A549 (cell line): ENCODE data around the gene RAPGEF2. TPM values are rescaled to one million over a fixed set of nuclear protein-coding genes. Genes with fewer than 3 reads are reported as not detected.
"Not testable (repeated sequence)": the region's sequence is repeated elsewhere in the genome, so short reads cannot be mapped to it uniquely, and the experiment has no call there.

Experiments used
- ATAC-seq, 2 experiments: fragments of 200-7000 bp in 1 of 2; fragments of >200 bp in 1 of 2; cut with Nextera tagmentation in 1 of 2; cut with Tn5 transposase in 1 of 2; 3 replicates each; pipeline versions ENCODE4 v1.8.0 to v1.9.1; 2018 to 2020; ENCODE audit warnings: mild to moderate bottlenecking in 1 of 2, moderate library complexity in 1 of 2
- CTCF ChIA-PET: fragments of 300-600 bp; sonication (Branson Sonifier 250); formaldehyde crosslinking; extraction: SDS; loops from one replicate; lab custom pipeline; 2021; ENCODE audit warnings: antibody characterized with exemption, inconsistent platforms; lab: Yijun Ruan, JAX
- POLR2A ChIA-PET: fragments of 350-600 bp; formaldehyde crosslinking; extraction: SDS; loops from one replicate; lab custom pipeline; 2021; ENCODE audit warnings: antibody characterized with exemption, inconsistent platforms; lab: Yijun Ruan, JAX
- DNase-seq, 2 experiments: peaks; one replicate each; pipeline versions ENCODE4 v3.0.0 to v3.0.0-alpha.2; 2011 to 2016; ENCODE audit warnings: low read depth in 1 of 2, low spot score in 1 of 2
- FAIRE-seq: peaks from 2 replicates; lab custom pipeline; 2011; peaks lifted over from hg19 to GRCh38; lab: Jason Lieb, UNC
- H3K27ac ChIP-seq, 2 experiments: fragments of >200 bp; sonication (Bioruptor Twin); formaldehyde crosslinking; 3 replicates each; pipeline ENCODE4 v1.5.1; 2016 to 2017
- H3K4me1 ChIP-seq: fragments of >200 bp; sonication (Bioruptor Twin); formaldehyde crosslinking; 3 replicates; pipeline ENCODE4 v1.6.1; 2016
- H3K4me2 ChIP-seq: fragments of >200 bp; sonication (Bioruptor Twin); formaldehyde crosslinking; 3 replicates; pipeline ENCODE4 v1.6.1; 2016
- H3K4me3 ChIP-seq: fragments of >200 bp; sonication (Bioruptor Twin); formaldehyde crosslinking; 3 replicates; pipeline ENCODE4 v1.5.1; 2016
- H3K9me3 ChIP-seq: fragments of >200 bp; sonication (Bioruptor Twin); formaldehyde crosslinking; 3 replicates; pipeline ENCODE4 v1.6.1; 2016
- BHLHE40 ChIP-seq: IDR thresholded peaks from 2 replicates; pipeline ENCODE4 v1.6.1; 2012; ENCODE audit warnings: low read depth, low read length, inconsistent platforms
- CHD2 ChIP-seq: fragments of 150-350 bp; IDR thresholded peaks from 2 replicates; pipeline ENCODE4 v1.6.1; 2014; ENCODE audit warnings: low read length; ENCODE audit not compliant: partially characterized antibody
- CHD4 ChIP-seq: fragments of 200-600 bp; sonication (generic); IDR thresholded peaks from 2 replicates; pipeline ENCODE4 v1.6.1; 2016; ENCODE audit warnings: antibody characterized with exemption, mild to moderate bottlenecking, borderline replicate concordance
- EHMT2 ChIP-seq: fragments of 200-600 bp; sonication (generic); IDR thresholded peaks from 2 replicates; pipeline ENCODE4 v1.6.1; 2016; ENCODE audit warnings: antibody characterized with exemption, low read depth, mild to moderate bottlenecking, moderate library complexity
- EP300 ChIP-seq, 2 experiments: fragments of >200 bp; sonication (Bioruptor Twin); formaldehyde crosslinking; IDR thresholded peaks; 2 replicates in 1 of 2; 3 replicates in 1 of 2; pipeline ENCODE4 v1.6.1; 2016 to 2017
- FOSB ChIP-seq: fragments of 250-450 bp; sonication (Bioruptor Pico); IDR thresholded peaks from 2 replicates; pipeline ENCODE4 v1.5.0; 2020; ENCODE audit warnings: mild to moderate bottlenecking, moderate library complexity
- FOXS1 ChIP-seq: fragments of 250-450 bp; sonication (Bioruptor Pico); IDR thresholded peaks from 2 replicates; pipeline ENCODE4 v1.5.0; 2020; ENCODE audit warnings: mild to moderate bottlenecking, moderate library complexity
- HDAC2 ChIP-seq: fragments of 200-600 bp; sonication (generic); IDR thresholded peaks from 2 replicates; pipeline ENCODE4 v1.6.1; 2016
- KDM1A ChIP-seq: fragments of 200-600 bp; sonication (generic); IDR thresholded peaks from 2 replicates; pipeline ENCODE4 v1.6.1; 2016; ENCODE audit warnings: low read depth, mild to moderate bottlenecking
- REST ChIP-seq: fragments of 200-600 bp; sonication (generic); IDR thresholded peaks from 2 replicates; pipeline ENCODE4 v1.6.1; 2016; ENCODE audit warnings: antibody characterized with exemption, mild to moderate bottlenecking, moderate library complexity
- RFX5 ChIP-seq: fragments of 450-650 bp; IDR thresholded peaks from 2 replicates; pipeline ENCODE4 v1.7.1; 2014; ENCODE audit warnings: antibody characterized with exemption, mild to moderate bottlenecking, moderate library complexity
- ZFP36 ChIP-seq: fragments of 450-650 bp; IDR thresholded peaks from 2 replicates; pipeline ENCODE4 v1.6.1; 2014; ENCODE audit warnings: borderline replicate concordance; ENCODE audit not compliant: partially characterized antibody
- WGBS: methylation state at CpG from one replicate; pipeline ENCODE4 v1.1.6; 2017; ENCODE audit errors: missing lambda C conversion rate; 5-methylcytosine and 5-hydroxymethylcytosine counted together
- polyA plus RNA-seq, 4 experiments: library from polyadenylated mRNA; depleted of rRNA in 3 of 4; stranded (reverse); fragments of >200 nt; fragmentation: RNase III in 1 of 4; extraction: RNeasy Plus Mini Kit Qiagen cat#74134 plus additional on column Dnase treatment in 1 of 4; gene quantifications; 2 replicates in 3 of 4; 3 replicates in 1 of 4; pipeline ENCODE4 v1.2.3, GENCODE V29; 2011 to 2017
- TF ChIP-seq, protein P1 (sequence below): fragments of 450-650 bp; IDR thresholded peaks from 2 replicates; pipeline ENCODE4 v1.6.1; 2014; ENCODE audit warnings: antibody characterized with exemption
- TF ChIP-seq, protein P2 (sequence below): IDR thresholded peaks from 2 replicates; pipeline ENCODE4 v1.6.1; 2012
- TF ChIP-seq, protein P3 (sequence below): fragments of 150-350 bp; IDR thresholded peaks from 2 replicates; pipeline ENCODE4 v1.6.1; 2014; ENCODE audit warnings: low read depth, mild to moderate bottlenecking, low read length
- TF ChIP-seq, protein P4 (sequence below): fragments of 250-450 bp; sonication (Bioruptor Pico); IDR thresholded peaks from 2 replicates; pipeline ENCODE4 v1.5.0; 2020; ENCODE audit warnings: low read depth, mild to moderate bottlenecking, moderate library complexity
- TF ChIP-seq, protein P5 (sequence below): IDR thresholded peaks from 2 replicates; pipeline ENCODE4 v1.6.1; 2012
- TF ChIP-seq, protein P6 (sequence below): fragments of >200 bp; sonication (Bioruptor Twin); formaldehyde crosslinking; IDR thresholded peaks from 2 replicates; pipeline ENCODE4 v1.6.1; 2016
- TF ChIP-seq, protein P7 (sequence below): fragments of 250-450 bp; sonication (Bioruptor Pico); IDR thresholded peaks from 2 replicates; pipeline ENCODE4 v1.5.0; 2021; ENCODE audit warnings: mild to moderate bottlenecking, moderate library complexity, borderline replicate concordance

Gene RAPGEF2
- polyA plus RNA-seq, 2 of the 4 experiments (the other 2 are of a cell fraction) = 10.7 to 31.8 TPM

DNA sequence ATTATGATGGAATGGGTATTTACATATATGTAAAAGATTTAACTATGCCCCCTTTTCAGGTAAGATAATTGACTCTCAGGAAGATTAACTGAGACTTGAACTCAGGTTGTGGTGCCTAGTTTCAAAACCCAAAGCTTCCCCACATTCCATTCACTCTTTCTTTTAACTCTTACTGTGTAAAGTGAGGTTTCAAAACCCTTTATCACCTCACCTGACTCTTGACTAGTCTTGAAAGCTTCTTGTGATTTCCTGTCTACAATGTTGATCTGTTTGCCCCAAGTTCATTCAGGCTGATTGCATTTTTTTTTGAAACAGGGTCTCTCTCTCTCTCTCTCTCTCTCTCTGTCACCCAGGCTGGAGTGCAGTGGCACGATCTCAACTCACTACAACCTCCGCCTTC is 40.5 kb upstream of the RAPGEF2 start:
- Histone ChIP-seq H3K4me2 (no peak overlapping the region), H3K4me1 (no peaks in the 10 kb centered on the region), H3K4me3 (no peak overlapping the region), H3K27ac (no peak overlapping the region), H3K9me3 (no peaks in the 10 kb centered on the region)
- ATAC-seq (no peak), FAIRE-seq (no peak), DNase-seq (no peak)
- ChIA-PET POLR2A (no interaction called here), CTCF (interaction anchor here (0.6 kb wide), 1 partner anchor 201 kb away, joined by 3 read pairs; no protein-coding TSS in a partner anchor)
- no peak for TF ChIP-seq ZFP36
- TF ChIP-seq, protein P1, sequence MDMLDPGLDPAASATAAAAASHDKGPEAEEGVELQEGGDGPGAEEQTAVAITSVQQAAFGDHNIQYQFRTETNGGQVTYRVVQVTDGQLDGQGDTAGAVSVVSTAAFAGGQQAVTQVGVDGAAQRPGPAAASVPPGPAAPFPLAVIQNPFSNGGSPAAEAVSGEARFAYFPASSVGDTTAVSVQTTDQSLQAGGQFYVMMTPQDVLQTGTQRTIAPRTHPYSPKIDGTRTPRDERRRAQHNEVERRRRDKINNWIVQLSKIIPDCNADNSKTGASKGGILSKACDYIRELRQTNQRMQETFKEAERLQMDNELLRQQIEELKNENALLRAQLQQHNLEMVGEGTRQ = no peak
- TF ChIP-seq CHD4 = no peak
- TF ChIP-seq FOXS1 (CRISPR knock-in tag) = no peak
- TF ChIP-seq EHMT2 = no peak
- TF ChIP-seq HDAC2 = no peak
- TF ChIP-seq, protein P2, sequence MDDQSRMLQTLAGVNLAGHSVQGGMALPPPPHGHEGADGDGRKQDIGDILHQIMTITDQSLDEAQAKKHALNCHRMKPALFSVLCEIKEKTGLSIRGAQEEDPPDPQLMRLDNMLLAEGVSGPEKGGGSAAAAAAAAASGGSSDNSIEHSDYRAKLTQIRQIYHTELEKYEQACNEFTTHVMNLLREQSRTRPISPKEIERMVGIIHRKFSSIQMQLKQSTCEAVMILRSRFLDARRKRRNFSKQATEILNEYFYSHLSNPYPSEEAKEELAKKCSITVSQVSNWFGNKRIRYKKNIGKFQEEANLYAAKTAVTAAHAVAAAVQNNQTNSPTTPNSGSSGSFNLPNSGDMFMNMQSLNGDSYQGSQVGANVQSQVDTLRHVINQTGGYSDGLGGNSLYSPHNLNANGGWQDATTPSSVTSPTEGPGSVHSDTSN = no peak
- no peak for TF ChIP-seq EP300 (IDR thresholded peaks at IDR 0.05)
- TF ChIP-seq BHLHE40 = no peak
- TF ChIP-seq CHD2 = no peak
- TF ChIP-seq, protein P3, sequence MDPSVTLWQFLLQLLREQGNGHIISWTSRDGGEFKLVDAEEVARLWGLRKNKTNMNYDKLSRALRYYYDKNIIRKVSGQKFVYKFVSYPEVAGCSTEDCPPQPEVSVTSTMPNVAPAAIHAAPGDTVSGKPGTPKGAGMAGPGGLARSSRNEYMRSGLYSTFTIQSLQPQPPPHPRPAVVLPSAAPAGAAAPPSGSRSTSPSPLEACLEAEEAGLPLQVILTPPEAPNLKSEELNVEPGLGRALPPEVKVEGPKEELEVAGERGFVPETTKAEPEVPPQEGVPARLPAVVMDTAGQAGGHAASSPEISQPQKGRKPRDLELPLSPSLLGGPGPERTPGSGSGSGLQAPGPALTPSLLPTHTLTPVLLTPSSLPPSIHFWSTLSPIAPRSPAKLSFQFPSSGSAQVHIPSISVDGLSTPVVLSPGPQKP = no peak
- TF ChIP-seq, protein P4, sequence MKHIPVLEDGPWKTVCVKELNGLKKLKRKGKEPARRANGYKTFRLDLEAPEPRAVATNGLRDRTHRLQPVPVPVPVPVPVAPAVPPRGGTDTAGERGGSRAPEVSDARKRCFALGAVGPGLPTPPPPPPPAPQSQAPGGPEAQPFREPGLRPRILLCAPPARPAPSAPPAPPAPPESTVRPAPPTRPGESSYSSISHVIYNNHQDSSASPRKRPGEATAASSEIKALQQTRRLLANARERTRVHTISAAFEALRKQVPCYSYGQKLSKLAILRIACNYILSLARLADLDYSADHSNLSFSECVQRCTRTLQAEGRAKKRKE (CRISPR knock-in tag) = no peak
- no peak for TF ChIP-seq RFX5
- no peak for TF ChIP-seq KDM1A
- no peak for TF ChIP-seq FOSB (CRISPR knock-in tag)
- TF ChIP-seq REST = no peak
- TF ChIP-seq, protein P5, sequence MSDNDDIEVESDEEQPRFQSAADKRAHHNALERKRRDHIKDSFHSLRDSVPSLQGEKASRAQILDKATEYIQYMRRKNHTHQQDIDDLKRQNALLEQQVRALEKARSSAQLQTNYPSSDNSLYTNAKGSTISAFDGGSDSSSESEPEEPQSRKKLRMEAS = no peak
- 50% methylated on average over 2 of the region's 2 CpGs for WGBS

- Histone ChIP-seq H3K4me1 (peaks cover 1% of the 10 kb centered on the region; the same call in 2 of the 3 replicates), H3K9me3 (no peaks in the 10 kb centered on the region), H3K4me2 (no peak overlapping the region), H3K27ac (no peak overlapping the region), H3K4me3 (no peak overlapping the region)
- TF ChIP-seq, protein P6, sequence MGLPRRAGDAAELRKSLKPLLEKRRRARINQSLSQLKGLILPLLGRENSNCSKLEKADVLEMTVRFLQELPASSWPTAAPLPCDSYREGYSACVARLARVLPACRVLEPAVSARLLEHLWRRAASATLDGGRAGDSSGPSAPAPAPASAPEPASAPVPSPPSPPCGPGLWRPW = no peak
- TF ChIP-seq, protein P7, sequence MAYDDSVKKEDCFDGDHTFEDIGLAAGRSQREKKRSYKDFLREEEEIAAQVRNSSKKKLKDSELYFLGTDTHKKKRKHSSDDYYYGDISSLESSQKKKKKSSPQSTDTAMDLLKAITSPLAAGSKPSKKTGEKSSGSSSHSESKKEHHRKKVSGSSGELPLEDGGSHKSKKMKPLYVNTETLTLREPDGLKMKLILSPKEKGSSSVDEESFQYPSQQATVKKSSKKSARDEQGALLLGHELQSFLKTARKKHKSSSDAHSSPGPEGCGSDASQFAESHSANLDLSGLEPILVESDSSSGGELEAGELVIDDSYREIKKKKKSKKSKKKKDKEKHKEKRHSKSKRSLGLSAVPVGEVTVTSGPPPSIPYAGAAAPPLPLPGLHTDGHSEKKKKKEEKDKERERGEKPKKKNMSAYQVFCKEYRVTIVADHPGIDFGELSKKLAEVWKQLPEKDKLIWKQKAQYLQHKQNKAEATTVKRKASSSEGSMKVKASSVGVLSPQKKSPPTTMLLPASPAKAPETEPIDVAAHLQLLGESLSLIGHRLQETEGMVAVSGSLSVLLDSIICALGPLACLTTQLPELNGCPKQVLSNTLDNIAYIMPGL (CRISPR knock-in tag) = no peak
- POLR2A ChIA-PET = interaction anchor here (0.7 kb wide), 1 partner anchor 36 kb away, joined by 3 read pairs; no protein-coding TSS in a partner anchor
- DNase-seq (no peak), ATAC-seq (no peak), FAIRE-seq (no peak)
- CTCF ChIA-PET = interaction anchor here (0.7 kb wide), 1 partner anchor 1771 kb away, joined by 3 read pairs; no protein-coding TSS in a partner anchor
- 91% methylated on average over 3 of the region's 3 CpGs for WGBS
Measured at GRCh38 chr4:159065513-159066240, 37.2 kb upstream of the RAPGEF2 start.

DNA sequence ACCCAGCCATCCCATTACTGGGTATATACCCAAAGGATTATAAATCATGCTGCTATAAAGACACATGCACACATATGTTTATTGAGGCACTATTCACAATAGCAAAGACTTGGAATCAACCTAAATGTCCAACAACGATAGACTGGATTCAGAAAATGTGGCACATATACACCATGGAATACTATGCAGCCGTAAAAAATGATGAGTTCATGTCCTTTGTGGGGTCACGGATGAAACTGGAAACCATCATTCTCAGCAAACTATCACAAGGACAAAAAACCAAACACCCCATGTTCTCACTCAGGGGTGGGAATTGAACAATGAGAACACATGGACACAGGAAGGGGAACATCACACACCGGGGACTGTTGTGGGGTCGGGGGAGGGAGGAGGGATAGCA is 34.7 kb upstream of the RAPGEF2 start:
- ATAC-seq, H3K9me3 ChIP-seq, FAIRE-seq, H3K4me3 ChIP-seq, H3K27ac ChIP-seq, H3K4me2 ChIP-seq, POLR2A ChIA-PET, CTCF ChIA-PET, DNase-seq: not testable (repeated sequence)
- WGBS = 77% methylated on average over 5 of the region's 5 CpGs
- H3K4me1 ChIP-seq = peaks cover 17% of the 10 kb centered on the region
